NCI-H1930 (cell line): ENCODE data around the gene ACTN4.
"Not testable (repeated sequence)": the region's sequence is repeated elsewhere in the genome, so short reads cannot be mapped to it uniquely, and the experiment has no call there.

Experiments used
- DNase-seq, 2 experiments: peaks; one replicate each; lab custom pipeline; 2025; lab: John Stamatoyannopoulos, UW

Gene ACTN4

DNA sequence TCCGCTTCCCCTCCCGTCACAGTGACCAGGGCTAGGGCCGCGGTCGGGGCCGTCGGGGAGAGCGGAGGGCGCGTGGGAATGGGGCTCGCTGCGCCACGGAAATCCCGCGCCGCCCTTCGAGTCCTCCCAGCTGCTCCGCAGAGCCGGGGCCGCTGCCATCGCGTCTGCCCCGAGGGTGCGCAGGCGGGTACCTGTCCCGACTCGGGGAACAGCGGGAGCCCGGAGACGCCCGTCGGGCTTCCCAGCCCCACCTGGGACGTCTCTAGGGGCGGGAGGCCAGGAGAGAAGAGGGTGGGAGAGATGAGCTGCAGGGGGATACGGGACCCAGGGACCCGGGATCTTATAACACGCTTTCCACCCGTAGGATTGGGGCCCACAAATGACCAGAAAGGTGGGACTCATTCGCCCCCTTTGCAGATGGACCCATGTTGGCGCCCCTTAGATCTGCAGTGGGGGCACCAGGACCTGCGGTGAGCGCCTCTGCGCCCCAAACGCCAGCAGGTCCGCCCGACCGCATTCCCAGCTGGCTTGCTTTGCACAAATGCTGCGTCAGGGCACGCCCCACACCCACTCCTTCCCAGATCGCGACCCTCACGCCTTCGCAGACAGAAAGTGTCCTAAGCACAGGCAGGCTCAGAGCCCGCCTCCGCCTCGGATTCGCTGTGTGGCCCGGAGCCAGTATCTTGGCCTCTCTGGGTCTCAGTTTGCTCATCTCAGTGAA is 122.9 kb downstream of the ACTN4 start:
- not testable (repeated sequence) for DNase-seq

DNA sequence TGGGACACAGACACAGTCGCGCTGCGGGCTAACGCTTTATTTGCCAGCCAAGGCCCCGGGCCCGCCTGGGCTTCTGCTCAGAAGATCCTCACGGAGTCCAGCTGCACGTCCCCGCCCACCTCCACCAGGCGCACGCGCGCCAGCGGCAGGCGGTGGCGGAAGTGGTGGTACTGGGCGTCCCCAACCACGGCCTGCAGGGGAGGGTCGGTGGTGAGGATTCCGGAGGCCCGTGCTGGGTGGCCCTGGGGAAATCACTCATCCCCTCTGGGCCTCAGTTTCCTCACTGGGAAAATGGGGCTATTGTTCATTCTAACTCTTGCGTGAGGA is 123.5 kb downstream of the ACTN4 start:
- DNase-seq = not testable (repeated sequence)

DNA sequence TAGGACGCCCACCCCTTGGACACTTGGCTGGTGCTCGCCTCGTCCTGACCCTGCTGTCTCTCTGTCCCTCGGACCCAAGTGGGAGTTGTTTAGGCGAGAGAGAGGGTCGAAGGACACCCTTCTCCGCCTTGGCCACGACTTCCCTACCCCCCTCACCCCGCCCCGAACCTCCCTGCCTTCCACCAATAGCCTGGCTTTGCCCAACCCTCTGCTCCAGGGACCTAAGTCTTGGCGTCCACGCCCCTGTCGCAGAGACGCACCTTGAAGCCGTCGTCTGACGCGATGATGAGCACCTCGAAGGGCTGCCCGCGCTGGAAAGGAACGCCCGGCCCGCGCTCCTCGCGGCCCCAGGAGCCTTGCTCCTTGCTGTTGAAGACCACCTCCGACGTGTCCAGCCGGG is 124.1 kb downstream of the ACTN4 start:
- not testable (repeated sequence) for DNase-seq

DNA sequence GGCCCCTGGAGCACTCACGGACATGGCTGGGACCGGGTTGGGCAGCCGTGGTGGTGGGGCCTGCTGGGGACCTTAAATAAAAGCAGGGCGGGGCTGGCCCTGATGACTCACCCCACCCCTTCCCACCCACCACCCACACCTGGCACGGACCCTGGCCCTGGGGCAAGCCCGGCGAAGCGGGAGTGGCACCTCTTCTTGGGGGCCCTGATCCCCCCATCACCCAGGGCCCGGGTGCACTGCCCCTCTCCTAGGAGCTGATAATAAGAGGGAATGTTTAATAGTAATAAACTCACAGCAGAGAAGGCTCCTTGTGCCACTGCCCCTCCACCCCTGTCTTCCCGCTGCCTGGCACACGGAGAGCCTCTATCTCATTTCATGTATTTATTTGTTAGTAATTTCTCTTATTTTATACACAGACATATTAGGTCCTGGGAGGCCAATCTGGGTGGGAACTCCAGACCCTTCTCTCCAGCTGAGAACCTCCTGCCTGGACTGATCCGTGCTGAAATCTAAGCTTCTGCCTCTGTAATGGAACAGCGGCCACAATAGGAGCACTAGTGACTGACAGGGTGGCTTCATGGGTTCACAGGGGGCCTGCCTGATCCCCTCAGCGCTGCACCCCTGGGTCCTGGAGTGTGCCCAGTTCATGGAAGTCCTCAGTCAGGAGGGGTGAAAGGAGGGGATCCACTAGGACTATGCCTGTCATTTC is 126.2 kb downstream of the ACTN4 start, which contains the start of gene LGALS7:
Gene LGALS7, minus strand, starts transcription at position 49 of the 709 bp plus-strand sequence. Its CDS starts 25 bp downstream, at position 24.
- no peak for DNase-seq

DNA sequence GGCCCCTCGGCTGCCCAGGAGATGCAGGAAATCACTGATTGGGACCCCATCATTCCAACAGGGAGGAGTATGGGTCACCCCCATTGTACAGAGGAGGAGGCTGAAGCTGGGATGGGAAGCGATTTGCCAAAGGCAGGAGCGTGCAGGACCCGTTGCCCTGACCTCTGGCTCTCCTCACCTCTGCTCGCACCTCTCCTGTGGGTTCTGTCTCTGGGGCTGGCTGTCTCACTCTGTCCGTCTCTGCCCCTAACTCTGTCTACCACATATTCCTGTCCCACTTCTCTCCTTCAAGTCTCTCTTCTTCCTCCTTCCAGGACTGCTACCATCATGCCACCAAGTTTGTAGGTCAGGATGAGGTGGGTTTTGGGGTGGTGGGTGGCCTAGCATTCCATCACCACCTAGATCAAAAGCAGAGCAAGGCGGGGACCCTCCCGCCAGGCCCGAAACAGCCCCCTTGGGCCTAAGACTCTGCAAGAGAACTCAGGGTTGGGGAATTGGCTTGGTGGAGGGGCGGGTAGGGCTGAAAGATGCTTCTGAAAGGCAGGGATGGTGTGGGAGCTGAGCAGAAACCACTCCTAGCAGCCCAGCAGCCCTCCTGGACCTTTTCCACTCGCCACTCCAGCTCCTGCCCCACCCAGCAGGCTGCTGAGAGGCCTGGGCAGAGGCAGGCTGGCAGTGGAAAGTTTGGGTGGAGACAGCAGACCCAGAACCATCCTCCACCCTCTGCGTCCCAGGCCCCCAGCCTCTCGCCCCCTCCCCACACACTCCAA is 126.9 kb downstream of the ACTN4 start:
- DNase-seq = no peak

DNA sequence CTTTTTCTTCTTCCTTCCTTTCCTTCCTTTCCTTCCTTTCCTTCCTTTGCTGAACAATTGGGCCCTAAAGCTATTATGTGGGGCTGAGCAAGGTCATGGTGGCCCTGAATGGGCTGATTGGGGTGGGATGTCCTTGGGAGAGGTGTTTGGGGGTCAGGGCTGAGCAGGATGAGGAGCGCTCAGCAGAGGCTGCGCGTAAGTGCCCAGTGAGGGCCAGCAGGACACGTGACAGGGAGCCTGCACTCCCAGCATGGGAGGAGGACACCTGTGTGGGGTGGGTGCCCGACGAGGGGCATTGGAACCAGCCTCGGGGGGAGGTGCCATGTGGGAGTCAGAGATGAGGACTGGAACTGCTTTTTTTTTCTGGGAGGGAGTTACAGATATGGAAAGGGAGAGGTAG is 131.3 kb downstream of the ACTN4 start:
- no peak for DNase-seq

DNA sequence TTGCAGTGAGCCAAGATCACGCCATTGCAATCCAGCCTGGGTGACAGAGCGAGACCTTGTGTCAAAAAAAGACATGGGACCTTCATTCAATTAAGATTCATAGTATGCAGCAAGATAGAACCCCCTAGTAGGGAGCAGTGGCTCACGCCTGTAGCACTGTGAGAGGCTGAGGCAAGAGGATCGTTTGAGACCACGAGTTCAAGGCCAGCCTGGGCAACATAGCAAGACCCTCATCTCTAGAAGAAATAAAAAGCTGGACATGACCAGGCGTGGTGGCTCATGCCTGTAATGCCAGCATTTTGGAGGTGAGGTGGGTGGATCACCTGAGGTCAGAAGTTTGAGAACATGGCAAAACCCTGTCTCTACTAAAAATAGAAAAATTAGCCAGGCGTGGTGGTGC is 133.0 kb downstream of the ACTN4 start:
- DNase-seq = no peak

DNA sequence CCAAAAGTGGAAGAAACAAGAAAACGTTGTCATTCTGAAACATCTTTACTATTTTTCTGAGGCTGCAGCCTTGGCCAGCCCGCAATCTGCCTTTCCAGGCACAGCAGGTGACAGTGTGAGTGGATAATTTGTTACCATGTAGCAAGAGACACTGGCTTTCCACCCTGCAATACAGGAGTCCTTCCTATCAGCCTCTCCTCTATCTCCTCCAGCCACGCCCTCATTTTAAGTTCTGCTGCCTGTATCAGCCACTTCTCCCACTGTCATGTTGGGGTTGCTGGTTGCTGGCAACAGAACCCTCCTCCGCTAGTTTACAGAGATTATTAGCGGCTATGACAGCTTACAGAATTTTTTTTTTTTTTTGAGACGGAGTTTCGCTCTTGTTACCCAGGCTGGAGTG is 133.6 kb downstream of the ACTN4 start:
- no peak for DNase-seq
